Sigmoid colon (tissue), 7 donors: ENCODE results near the gene PKHD1. TPM values are rescaled to one million over a fixed set of nuclear protein-coding genes. Genes with fewer than 3 reads are reported as not detected.

Experiments
- DNase-seq: peaks from one replicate; pipeline ENCODE4 v3.0.0-alpha.2; 2019
- H3K27ac ChIP-seq, 4 donors: fragments of 200-600 bp; sonication (generic); one replicate each; pipeline ENCODE4 v1.5.1; 2016 to 2019; ENCODE audit warnings: mild to moderate bottlenecking in 1 of 4
- H3K27me3 ChIP-seq, 3 donors: fragments of 200-600 bp; sonication (generic); one replicate each; pipeline ENCODE4 v1.5.1; 2019; ENCODE audit warnings: mild to moderate bottlenecking in 1 of 3
- H3K36me3 ChIP-seq, 4 donors: fragments of 200-600 bp; sonication (generic); one replicate each; pipeline ENCODE4 v1.5.1; 2016 to 2019
- H3K4me1 ChIP-seq, 4 donors: fragments of 200-600 bp; sonication (generic); one replicate each; pipeline ENCODE4 v1.5.1; 2017 to 2019
- H3K4me3 ChIP-seq, 4 donors: fragments of 200-600 bp; sonication (generic); one replicate each; pipeline ENCODE4 v1.5.1; 2017 to 2019; ENCODE audit warnings: mild to moderate bottlenecking in 2 of 4, moderate library complexity in 1 of 4
- H3K9me3 ChIP-seq, 4 donors: fragments of 200-600 bp in 3 of 4; sonication (generic) in 3 of 4; one replicate each; pipeline versions ENCODE4 v1.5.1 to v1.6.1; 2013 to 2019
- CTCF ChIP-seq, 4 experiments: fragments of 450-650 bp in 3 of 4; fragments of 200-600 bp in 1 of 4; IDR thresholded peaks; one replicate each; pipeline ENCODE4 v1.5.1; 2016 to 2019; ENCODE audit warnings: antibody characterized with exemption in 4 of 4, mild to moderate bottlenecking in 3 of 4, moderate library complexity in 2 of 4
- EP300 ChIP-seq, 4 donors: sonication (generic); formaldehyde crosslinking; IDR thresholded peaks; one replicate each; pipeline ENCODE4 v1.6.1; 2017; ENCODE audit warnings: antibody characterized with exemption in 4 of 4
- POLR2A ChIP-seq, 2 donors: fragments of 450-650 bp; IDR thresholded peaks; one replicate each; pipeline ENCODE4 v1.6.1; 2016; ENCODE audit warnings: antibody characterized with exemption in 2 of 2, mild to moderate bottlenecking in 2 of 2, moderate library complexity in 2 of 2
- POLR2AphosphoS5 ChIP-seq, 4 donors: sonication (generic); formaldehyde crosslinking; IDR thresholded peaks; one replicate each; pipeline ENCODE4 v1.6.1; 2017; ENCODE audit warnings: antibody characterized with exemption in 4 of 4
- WGBS, 2 donors: extraction: QIAGEN DNeasy Blood & Tissue Kit; methylation state at CpG; one replicate each; pipeline ENCODE4 v1.1.7; 2013; 5-methylcytosine and 5-hydroxymethylcytosine counted together
- intact Hi-C: fragments of 100-400 bp; cut with DNase I; formaldehyde crosslinking; loops from one replicate; pipeline ENCODE4 v1.15.1; 2023
- polyA plus RNA-seq, 3 donors: library from polyadenylated mRNA; stranded (reverse); fragments of 200-250 nt; gene quantifications; one replicate each; pipeline ENCODE4 v1.2.3, GENCODE V29; 2013
- total RNA-seq, 4 donors: library from RNA; depleted of rRNA; stranded (reverse); fragments of >200 nt; gene quantifications; one replicate each; pipeline ENCODE4 v1.1.0, GENCODE V29; 2016
- donor health status: healthy with polysubstance abuse.
- donor health status: Bipolar disorder and iron deficiency.
- donor health status: healthy.

The PKHD1 gene
- total and polyA plus RNA-seq, 7 donors: under 0.01 to 0.66 (median under 0.01) TPM; not detected in 2

DNA sequence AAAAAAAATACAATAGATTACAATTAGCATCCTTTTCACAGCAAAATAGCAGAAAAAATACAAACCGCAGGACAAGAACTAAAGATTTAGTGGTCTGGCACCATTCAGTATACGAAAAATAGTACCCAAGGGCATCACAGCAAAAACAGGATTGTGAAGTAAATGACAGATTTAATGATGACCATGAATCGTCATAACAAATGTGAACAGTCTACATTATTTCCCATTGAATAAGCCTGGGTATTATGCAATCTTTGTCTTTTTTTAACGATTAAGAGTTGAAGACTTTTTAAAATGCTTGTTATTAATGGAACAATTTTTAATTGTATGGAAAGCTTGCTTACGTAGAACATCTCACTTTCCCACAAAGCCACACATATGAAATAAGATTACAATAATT is 432.8 kb downstream of the PKHD1 start:
- H3K9me3 ChIP-seq: no peaks in the 10 kb centered on the region
- intact Hi-C loops: no loop called here
- no peak for DNase-seq
- H3K27ac ChIP-seq: no peak overlapping the region
- H3K27me3 ChIP-seq: no peaks in the 10 kb centered on the region
- TF ChIP-seq EP300 (IDR thresholded peaks at IDR 0.05) (no peak), POLR2AphosphoS5 (IDR thresholded peaks at IDR 0.05) (no peak), POLR2A (IDR thresholded peaks at IDR 0.05) (no peak), CTCF (IDR thresholded peaks at IDR 0.05) (no peak)
- 66 to 70% methylated on average over 5 of the region's 5 CpGs for WGBS, 2 donors
- no peaks in the 10 kb centered on the region for H3K36me3 ChIP-seq
- H3K4me1 ChIP-seq: no peaks in the 10 kb centered on the region
- H3K4me3 ChIP-seq: no peak overlapping the region

DNA sequence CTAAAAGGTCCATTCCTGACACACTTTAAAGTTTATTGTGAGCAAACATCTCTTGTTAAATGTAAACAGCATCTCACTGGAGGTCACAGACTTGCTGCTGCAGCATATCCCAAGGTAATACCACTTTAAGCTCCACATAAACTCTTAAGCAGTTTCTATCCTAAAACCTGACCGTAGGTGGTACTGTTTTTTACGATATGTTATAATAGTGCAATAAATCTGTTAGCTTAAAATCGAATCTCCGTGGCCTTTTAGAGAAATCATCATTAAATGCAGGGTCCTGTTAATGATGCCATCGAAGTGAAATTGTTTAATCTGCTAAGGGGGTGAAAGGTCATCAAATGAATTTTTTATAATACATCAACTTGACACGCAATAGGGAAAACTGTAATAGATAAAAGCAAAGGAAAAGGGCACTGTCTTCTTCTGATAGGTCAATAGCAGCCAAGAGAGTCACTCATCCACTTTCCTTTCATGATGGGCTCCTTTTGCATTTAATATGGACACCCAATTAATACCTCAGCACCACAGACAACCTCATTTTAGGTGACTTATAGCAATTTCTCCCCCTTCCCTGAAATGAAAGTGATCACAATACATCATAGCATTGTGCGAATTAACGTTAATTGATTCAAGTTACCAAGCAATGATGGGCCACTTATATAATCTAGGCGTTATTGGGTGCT is 436.1 kb downstream of the PKHD1 start:
- Histone ChIP-seq H3K4me3 (no peak overlapping the region), H3K9me3 (no peaks in the 10 kb centered on the region), H3K27ac (no peak overlapping the region), H3K27me3 (no peaks in the 10 kb centered on the region), H3K4me1 (no peaks in the 10 kb centered on the region), H3K36me3 (no peaks in the 10 kb centered on the region)
- TF ChIP-seq POLR2A (IDR thresholded peaks at IDR 0.05): no peak
- no peak for TF ChIP-seq POLR2AphosphoS5 (IDR thresholded peaks at IDR 0.05)
- TF ChIP-seq EP300 (IDR thresholded peaks at IDR 0.05): no peak
- TF ChIP-seq CTCF (IDR thresholded peaks at IDR 0.05): no peak
- no peak for DNase-seq
- WGBS, 2 donors: 25 to 56% methylated on average over 9 of the region's 9 CpGs
- intact Hi-C loops: no loop called here

GRCh38 chr6:51648774-51649173 is 438.6 kb downstream of the PKHD1 start:
- no peak overlapping the region for H3K4me3 ChIP-seq
- no peaks in the 10 kb centered on the region for H3K4me1 ChIP-seq
- H3K36me3 ChIP-seq: no peaks in the 10 kb centered on the region
- intact Hi-C loops: no loop called here
- H3K27me3 ChIP-seq: no peaks in the 10 kb centered on the region
- TF ChIP-seq POLR2A (IDR thresholded peaks at IDR 0.05) (no peak), POLR2AphosphoS5 (IDR thresholded peaks at IDR 0.05) (no peak), EP300 (IDR thresholded peaks at IDR 0.05) (no peak), CTCF (IDR thresholded peaks at IDR 0.05) (no peak)
- no peak overlapping the region for H3K27ac ChIP-seq
- no peaks in the 10 kb centered on the region for H3K9me3 ChIP-seq
- DNase-seq: no peak

DNA sequence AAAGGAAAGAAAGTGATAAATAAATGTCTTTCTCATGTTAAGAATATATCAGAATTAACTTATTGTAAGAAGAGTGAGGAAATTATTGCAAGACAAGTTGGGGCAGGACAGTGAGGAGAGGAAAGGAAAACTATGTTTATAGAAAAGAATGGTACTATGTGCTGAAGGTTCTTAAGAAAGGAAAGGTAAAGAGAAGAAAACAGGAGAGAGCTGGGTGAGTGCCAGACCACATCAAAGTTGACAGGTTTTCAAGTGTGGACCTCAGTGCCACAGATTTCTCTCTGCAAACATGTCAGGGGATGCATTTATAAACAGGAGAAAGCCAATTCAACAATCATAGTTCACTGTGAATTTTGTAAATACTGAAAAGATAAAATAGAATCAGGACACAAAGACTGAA is 439.2 kb downstream of the PKHD1 start:
- DNase-seq: no peak
- H3K4me1 ChIP-seq: no peaks in the 10 kb centered on the region
- H3K36me3 ChIP-seq: no peaks in the 10 kb centered on the region
- H3K27ac ChIP-seq: no peak overlapping the region
- H3K4me3 ChIP-seq: no peak overlapping the region
- H3K27me3 ChIP-seq: no peaks in the 10 kb centered on the region
- TF ChIP-seq POLR2A (IDR thresholded peaks at IDR 0.05) (no peak), EP300 (IDR thresholded peaks at IDR 0.05) (no peak), CTCF (IDR thresholded peaks at IDR 0.05) (no peak), POLR2AphosphoS5 (IDR thresholded peaks at IDR 0.05) (no peak)
- no peaks in the 10 kb centered on the region for H3K9me3 ChIP-seq
- intact Hi-C loops: no loop called here

GRCh38 chr6:51644426-51644825 is 443.0 kb downstream of the PKHD1 start:
- intact Hi-C loops: no loop called here

More at GRCh38 chr6:51644426-51644825, 443.0 kb downstream of the PKHD1 start:
- TF ChIP-seq EP300 (IDR thresholded peaks at IDR 0.05): no peak
- TF ChIP-seq POLR2AphosphoS5 (IDR thresholded peaks at IDR 0.05): no peak
- TF ChIP-seq CTCF (IDR thresholded peaks at IDR 0.05): no peak
- TF ChIP-seq POLR2A (IDR thresholded peaks at IDR 0.05): no peak
- Histone ChIP-seq H3K36me3 (no peaks in the 10 kb centered on the region), H3K4me1 (no peaks in the 10 kb centered on the region), H3K9me3 (no peaks in the 10 kb centered on the region), H3K27ac (no peak overlapping the region), H3K27me3 (no peaks in the 10 kb centered on the region), H3K4me3 (no peak overlapping the region)
- WGBS, 2 donors: 92 to 96% methylated on average over 2 of the region's 2 CpGs
- no peak for DNase-seq
